OCI-LY1 (cell line): ENCODE results near the gene SLX4IP.

ENCODE experiments used
- CTCF ChIP-seq: fragments of 200-600 bp; sonication (generic), shearing (Covaris generic); IDR thresholded peaks from 2 replicates; pipeline ENCODE4 v1.5.1; 2017; ENCODE audit warnings: mild to moderate bottlenecking, antibody characterized with exemption, low read length, moderate library complexity, mixed read lengths
- EZH2 ChIP-seq: fragments of 200-600 bp; sonication (generic), shearing (Covaris generic); IDR thresholded peaks from 2 replicates; pipeline ENCODE4 v1.8.0; 2017; ENCODE audit warnings: borderline replicate concordance, mixed run types, mild to moderate bottlenecking, antibody characterized with exemption, low read length, moderate library complexity, mixed read lengths

DNA sequence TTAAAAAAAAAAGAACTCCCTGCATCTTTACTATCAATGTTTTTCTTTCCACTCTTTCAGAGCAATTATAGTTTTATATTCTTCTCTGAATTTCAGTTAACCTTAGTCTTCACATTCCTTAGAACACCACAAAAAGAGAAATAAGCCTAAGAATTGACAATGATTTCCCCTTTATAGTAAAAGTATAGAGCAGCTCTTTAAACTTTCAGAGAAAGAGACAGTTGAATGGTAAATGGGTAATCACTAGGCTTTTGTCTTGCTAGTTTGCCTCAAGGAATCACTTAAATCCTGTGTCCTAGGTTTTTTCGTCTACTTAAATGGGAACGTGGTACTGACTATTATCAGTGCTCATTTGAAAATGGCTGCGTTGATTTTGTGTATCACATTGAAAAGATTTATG is 31.8 kb downstream of the SLX4IP start:
- TF ChIP-seq CTCF (no peak), EZH2 (no peak)
